ENCODE measurements around the gene NTN4.

DNA sequence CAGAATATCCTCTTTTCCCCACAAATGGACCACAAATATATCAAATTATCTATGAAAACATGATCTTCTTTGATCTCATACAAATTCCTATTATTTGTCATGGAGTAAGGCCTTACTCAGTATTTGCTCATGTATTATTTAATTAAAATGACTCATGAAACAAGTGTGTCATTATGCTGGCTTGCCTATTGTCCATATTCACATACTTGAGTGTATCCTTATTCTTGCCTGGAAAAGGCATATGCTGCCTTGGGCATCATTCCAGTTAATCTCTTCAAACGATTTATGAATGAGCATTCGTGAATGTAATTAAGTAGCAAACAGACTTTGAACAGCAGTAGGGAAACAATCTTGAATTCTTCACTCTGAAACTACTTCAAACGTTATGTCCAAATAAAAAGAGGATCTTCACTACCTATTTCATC, 45.6 kb upstream of the NTN4 start:
- TF ChIP-seq, protein P1, sequence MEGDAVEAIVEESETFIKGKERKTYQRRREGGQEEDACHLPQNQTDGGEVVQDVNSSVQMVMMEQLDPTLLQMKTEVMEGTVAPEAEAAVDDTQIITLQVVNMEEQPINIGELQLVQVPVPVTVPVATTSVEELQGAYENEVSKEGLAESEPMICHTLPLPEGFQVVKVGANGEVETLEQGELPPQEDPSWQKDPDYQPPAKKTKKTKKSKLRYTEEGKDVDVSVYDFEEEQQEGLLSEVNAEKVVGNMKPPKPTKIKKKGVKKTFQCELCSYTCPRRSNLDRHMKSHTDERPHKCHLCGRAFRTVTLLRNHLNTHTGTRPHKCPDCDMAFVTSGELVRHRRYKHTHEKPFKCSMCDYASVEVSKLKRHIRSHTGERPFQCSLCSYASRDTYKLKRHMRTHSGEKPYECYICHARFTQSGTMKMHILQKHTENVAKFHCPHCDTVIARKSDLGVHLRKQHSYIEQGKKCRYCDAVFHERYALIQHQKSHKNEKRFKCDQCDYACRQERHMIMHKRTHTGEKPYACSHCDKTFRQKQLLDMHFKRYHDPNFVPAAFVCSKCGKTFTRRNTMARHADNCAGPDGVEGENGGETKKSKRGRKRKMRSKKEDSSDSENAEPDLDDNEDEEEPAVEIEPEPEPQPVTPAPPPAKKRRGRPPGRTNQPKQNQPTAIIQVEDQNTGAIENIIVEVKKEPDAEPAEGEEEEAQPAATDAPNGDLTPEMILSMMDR (IDR thresholded peaks at IDR 0.05 in 4 of 5, conservative IDR thresholded peaks at IDR 0.05 in 1 of 5): no peak
- no peak for TF ChIP-seq POLR2A (IDR thresholded peaks at IDR 0.05)
